Measurements from ENCODE around the gene ALDH1L1. TPM values are rescaled to one million over a fixed set of nuclear protein-coding genes. Genes with fewer than 3 reads are reported as not detected.

The ALDH1L1 gene
- total and polyA plus RNA-seq, 2 of the 13 experiments (the other 11 are each of a cell fraction or from before 2014, with no cell fraction given), result 11.2 to 28.7 TPM

GRCh38 chr3:126106336-126107202 is 73.8 kb downstream of the ALDH1L1 start (continued):
- no peak for TF ChIP-seq ZNF543 (CRISPR knock-in tag; IDR thresholded peaks at IDR 0.05)
- TF ChIP-seq TRIM22 (IDR thresholded peaks at IDR 0.05), result no peak
- no peak for TF ChIP-seq CHD4 (IDR thresholded peaks at IDR 0.05; ENCODE audit: borderline replicate concordance, low read length)

- Histone ChIP-seq H3K27ac (ENCODE audit: extremely low read length, insufficient read depth, low read length) (no peak overlapping the region), H3K79me2 (ENCODE audit: insufficient read depth, low read length) (no peaks in the 10 kb centered on the region), H3K9me3 (ENCODE audit: low read length) (no peaks in the 10 kb centered on the region), H4K20me1 (ENCODE audit: insufficient read depth, low read length) (no peaks in the 10 kb centered on the region), H3K9ac (ENCODE audit: insufficient read depth, low read depth, low read length) (no peak overlapping the region), H3K27me3 (ENCODE audit: control insufficient read depth in 1 of 2, insufficient read depth in 2 of 2, low read length in 2 of 2) (no peaks in the 10 kb centered on the region), H3K4me2 (ENCODE audit: low read depth, low read length) (no peak overlapping the region), H3K4me1 (ENCODE audit: insufficient read depth, low read length) (no peaks in the 10 kb centered on the region), H2AFZ (ENCODE audit: low read length) (no peak overlapping the region), H3K4me3 (replicated peaks in 1 of 3; ENCODE audit: insufficient read depth in 1 of 3, low read depth in 2 of 3, low read length in 3 of 3) (no peak overlapping the region), H3K36me3 (replicated peaks in 1 of 2; ENCODE audit: control insufficient read depth in 1 of 2, insufficient read depth in 2 of 2, low read length in 2 of 2) (peaks cover 3 to 5% of the 10 kb centered on the region in 2 experiments; a peak in 3 of 5 replicates)
- TF ChIP-seq ZNF207 (IDR thresholded peaks at IDR 0.05; ENCODE audit: borderline replicate concordance) (no peak), ZNF335 (CRISPR knock-in tag; IDR thresholded peaks at IDR 0.05) (no peak), CC2D1A (CRISPR knock-in tag; IDR thresholded peaks at IDR 0.05) (no peak)
- no TSS peak for BruUV-seq (replicated peaks)
- intact Hi-C loops (cut with micrococcal nuclease; ENCODE audit: unreplicated experiment), result no loop called here
- WGBS (ENCODE audit: low lambda C conversion rate), result 92% methylated on average over 10 of the region's 16 CpGs
- ATAC-seq, result no peak
- no peak for FAIRE-seq
- ChIA-PET CTCF (ENCODE audit: low intra/inter-chr PET ratio, low total read pairs) (no interaction called here), POLR2A (no interaction called here)
- DNase-seq (ENCODE audit: low spot score), result no peak
- in situ Hi-C loops (cut with HindIII; ENCODE audit: extremely low pct_ligation_motif_present, low pct_unique_long_range_greater_than_20kb), result no loop called here
Observed at GRCh38 chr3:126105691-126106187, 74.6 kb downstream of the ALDH1L1 start.

Measured in HepG2 (cell line).